Measurements from ENCODE around the gene KANK2. TPM values are rescaled to one million over a fixed set of nuclear protein-coding genes. Genes with fewer than 3 reads are reported as not detected.

KANK2 gene
- total RNA-seq: 296 TPM

DNA sequence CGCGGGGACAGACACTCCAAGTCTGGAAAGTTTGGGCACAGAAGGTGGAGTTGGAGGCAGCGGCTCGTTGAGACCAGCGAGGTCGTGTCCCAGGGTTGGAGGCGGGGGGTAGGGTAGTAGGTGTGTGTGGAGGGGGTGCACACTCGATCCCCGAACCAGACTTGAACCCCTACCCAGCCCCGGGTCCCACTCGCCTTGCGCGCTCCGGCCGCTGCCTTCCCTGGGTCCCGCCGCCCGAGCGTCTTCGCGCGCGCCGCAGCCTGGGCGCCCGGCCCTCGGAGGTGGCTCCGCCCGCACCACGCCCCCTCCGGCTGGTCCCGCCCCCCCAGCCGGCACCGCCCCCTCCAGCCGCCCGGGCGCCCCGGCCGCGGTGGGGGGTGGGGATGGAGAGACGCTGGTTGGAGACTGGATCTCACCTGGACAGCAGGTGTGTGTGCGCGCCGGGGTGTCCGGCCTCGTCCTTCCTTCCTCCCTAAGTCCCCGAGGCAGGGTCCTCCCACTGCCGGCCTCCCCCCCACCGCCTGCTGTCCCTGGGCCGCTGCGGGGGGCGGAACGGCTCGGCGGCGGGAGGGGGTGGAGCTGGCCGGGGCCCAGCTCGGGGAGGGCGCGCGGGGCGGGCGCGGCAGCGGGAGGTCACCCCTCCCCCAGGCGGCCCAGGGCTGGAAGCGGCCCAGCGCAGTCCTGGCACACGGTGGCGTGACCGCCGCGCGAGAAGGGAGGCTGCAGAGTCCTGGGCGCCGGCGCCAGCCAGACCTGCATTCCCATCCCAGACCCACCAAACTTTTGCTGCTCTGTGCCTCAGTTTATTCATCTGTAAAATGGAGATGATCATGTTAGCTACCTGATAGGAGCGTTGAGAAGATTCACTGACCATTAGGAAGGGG, at the start of gene KANK2:
Gene KANK2 (minus strand): TSS at position 255 of the 884 bp plus-strand sequence. CDS start 3,034 bp downstream, outside the sequence.
- intact Hi-C loops (cut with DNase I): no loop called here
- DNase-seq (ENCODE audit: low spot score) (peak; percentile 91), ATAC-seq (peak; percentile 79)

DNA sequence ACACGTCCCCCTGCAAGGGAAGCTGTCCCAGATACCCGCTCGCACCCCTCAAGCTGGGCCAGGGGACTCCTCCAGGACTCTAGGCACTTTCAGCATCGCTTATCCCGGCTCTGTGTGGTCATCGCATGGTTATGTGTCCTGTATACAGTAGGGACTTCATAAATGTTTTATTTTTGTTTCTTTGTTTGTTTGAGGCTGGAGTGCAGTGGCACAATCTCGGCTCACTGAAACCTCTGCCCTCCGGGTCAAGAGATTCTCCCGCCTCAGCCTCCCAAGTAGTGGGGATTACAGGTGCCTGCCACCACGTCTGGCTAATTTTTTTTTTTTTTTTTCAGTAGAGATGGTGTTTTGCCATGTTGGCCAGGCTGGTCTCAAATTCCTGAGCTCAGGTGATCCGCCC, 49.6 kb upstream of the KANK2 start:
- intact Hi-C loops (cut with DNase I): no loop called here
- DNase-seq (ENCODE audit: low spot score): no peak
- ATAC-seq: no peak

DNA sequence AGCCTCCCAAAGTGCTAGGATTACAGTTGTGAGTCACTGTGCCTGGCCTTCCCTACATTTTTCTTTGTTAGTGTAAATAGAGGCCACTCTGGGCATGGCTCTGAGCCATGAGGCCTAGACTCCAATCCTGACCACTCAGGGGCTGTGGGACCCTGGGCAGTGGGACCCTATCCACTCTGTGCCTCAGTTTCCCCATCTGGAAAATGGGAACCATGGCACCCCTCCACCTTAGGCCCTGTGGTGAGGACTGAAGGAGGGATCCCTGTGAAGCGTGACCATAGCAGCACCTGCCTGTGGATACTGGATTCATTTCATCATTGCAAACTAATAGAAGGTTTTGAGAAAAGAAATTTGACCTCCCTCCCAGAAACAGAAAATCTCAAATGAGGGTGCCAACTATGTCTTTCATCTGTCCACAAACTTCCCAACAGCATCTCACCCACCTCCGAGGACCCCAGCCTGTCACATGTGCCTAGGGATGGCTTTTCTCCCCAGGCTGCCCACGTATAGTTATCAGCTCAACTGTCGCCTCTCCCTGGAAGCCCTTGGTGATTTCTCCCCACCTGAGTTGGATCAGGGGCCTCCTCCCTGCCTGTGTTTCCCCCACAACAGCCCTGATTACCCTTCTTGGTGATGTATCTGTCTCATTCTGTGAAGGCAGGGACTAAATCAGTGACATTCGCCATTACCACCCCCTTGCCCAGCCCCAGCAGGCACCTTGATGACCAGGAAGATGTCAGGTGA, 47.7 kb upstream of the KANK2 start:
- intact Hi-C loops (cut with DNase I): no loop called here
- ATAC-seq (no peak), DNase-seq (ENCODE audit: low spot score) (no peak)

DNA sequence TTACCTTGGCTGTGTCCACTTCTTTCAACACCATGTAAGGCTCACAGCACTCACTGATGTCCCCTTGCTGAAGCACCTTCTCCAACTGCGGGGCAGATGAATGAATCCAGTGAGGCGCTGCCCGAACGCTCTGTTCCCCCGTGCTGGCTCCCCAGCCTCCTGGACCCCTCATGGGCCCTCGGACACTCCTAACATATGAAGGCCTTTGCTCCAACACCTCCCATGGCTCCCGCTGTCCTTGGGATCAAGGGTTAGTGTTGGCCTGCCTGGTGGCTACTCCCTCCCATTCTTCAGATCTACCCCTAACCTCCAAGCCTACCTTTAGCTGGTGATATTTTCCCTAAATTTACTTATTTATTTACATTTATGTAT, 46.4 kb upstream of the KANK2 start:
- DNase-seq (ENCODE audit: low spot score): no peak
- ATAC-seq: no peak
- intact Hi-C loops (cut with DNase I): no loop called here

GRCh38 chr19:11242864-11243797, 45.8 kb upstream of the KANK2 start:
- DNase-seq (ENCODE audit: low spot score) (peak; percentile 99), ATAC-seq (peak; percentile 96)
- intact Hi-C loops (cut with DNase I): no loop called here

DNA sequence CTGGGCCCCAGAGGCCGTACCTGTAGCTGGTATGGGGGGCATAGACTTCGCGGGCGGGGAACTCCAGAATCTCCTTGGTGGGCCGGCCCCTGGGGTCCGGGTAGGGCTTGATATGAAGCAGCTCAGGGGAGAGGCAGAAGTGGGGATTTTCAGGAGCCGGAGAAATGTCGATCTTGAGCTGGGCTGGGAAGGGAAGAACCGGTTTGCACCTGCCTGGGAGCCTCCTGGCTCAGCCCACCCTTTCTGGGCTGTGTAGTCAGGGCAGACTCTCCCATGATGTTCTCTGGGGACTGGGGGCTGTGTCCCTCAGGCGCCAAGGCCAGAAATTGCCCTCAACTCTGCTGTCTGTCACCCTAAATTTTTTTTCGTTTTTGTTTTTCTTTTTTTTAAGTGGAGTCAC, 44.7 kb upstream of the KANK2 start:
- ATAC-seq: no peak
- intact Hi-C loops (cut with DNase I): no loop called here
- no peak for DNase-seq (ENCODE audit: low spot score)

DNA sequence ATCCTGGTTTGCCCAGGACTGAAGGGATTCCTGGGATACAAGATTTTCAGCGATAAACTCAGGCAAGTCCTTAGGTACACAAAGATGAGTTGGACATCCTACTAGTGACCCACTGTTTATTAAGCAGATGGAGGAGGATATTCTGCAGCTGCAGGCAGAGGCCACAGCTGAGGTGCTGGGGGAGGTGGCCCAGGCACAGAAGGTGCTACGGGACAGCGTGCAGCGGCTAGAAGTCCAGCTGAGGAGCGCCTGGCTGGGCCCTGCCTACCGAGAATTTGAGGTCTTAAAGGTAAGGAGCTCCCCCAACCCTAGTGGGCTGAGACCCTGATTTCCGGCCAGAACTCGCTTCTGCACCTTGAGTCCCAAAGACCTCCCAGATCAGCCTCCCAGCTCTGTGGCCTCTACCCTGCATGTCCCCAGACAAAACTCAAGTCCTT, 42.7 kb upstream of the KANK2 start:
- no peak for DNase-seq (ENCODE audit: low spot score)
- intact Hi-C loops (cut with DNase I): no loop called here
- no peak for ATAC-seq

DNA sequence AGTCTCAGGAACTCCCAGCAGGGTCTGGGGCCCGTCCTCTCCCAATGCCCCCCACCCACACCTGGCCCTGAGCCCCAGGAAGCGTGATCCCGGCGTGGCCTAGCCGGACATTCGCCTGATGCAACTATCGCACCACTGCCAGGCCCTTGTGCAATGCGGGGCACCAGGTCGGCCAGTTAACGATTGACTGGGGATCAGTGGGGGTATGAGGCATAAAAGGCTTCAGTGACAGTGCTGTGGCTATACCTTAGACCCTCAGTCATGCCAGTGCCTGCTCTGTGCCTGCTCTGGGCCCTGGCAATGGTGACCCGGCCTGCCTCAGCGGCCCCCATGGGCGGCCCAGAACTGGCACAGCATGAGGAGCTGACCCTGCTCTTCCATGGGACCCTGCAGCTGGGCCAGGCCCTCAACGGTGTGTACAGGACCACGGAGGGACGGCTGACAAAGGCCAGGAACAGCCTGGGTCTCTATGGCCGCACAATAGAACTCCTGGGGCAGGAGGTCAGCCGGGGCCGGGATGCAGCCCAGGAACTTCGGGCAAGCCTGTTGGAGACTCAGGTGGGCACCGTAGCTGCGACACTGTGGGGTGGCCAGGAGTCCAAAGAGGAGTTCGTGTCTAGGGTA, 42.1 kb upstream of the KANK2 start, which contains the start of gene ANGPTL8:
Gene ANGPTL8 (plus strand): TSS at position 243 of the 624 bp plus-strand sequence. CDS start 19 bp downstream, at position 262.
- ATAC-seq (no peak), DNase-seq (ENCODE audit: low spot score) (no peak)
- intact Hi-C loops (cut with DNase I): no loop called here

- intact Hi-C loops (cut with DNase I): no loop called here
- DNase-seq (ENCODE audit: low spot score) (no peak), ATAC-seq (no peak)
Observed at GRCh38 chr19:11238781-11239376, 41.5 kb upstream of the KANK2 start.

DNA sequence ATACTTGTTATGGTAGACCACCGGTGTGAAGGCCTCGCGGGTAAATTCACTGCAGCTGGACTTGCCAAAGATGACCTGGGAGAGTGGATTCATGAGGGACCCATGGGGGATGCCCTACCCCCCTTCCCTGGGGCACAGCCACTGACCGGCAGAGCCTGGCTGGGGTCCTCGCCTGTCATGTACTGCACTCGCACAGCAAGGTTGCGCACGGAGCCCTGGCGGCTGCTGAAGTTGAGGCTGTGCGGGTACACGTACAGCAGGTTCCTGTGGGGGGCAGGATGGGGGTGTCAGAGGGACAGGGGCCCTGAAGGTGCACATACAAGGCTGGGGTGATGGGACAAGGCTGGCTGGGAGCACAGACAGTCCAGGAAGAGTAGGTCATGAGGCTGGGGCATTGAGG, 40.7 kb upstream of the KANK2 start:
- intact Hi-C loops (cut with DNase I): no loop called here
- DNase-seq (ENCODE audit: low spot score) (no peak), ATAC-seq (no peak)

DNA sequence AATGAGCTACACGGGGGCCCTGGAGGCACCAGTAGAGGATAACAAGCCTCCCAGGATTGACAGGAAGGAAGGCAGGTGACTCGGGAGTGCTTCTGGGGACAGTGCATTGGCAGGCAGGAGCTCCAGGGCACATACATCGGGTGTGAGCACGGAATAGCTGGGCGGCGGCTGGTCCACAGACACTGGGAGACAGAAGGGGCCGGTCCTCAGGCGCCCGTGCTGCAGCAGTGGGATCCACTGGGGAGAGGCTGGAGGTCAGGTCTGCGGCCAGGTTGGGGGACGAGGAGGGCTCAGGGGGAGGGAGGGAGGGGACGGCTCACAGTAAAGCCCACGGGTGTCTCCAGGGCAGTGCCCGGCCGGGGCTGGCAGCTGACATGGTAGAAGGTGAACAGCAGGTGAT, 40.0 kb upstream of the KANK2 start:
- intact Hi-C loops (cut with DNase I): no loop called here
- ATAC-seq: no peak
- no peak for DNase-seq (ENCODE audit: low spot score)

- intact Hi-C loops (cut with DNase I): no loop called here
- peak; percentile 14 for ATAC-seq
- no peak for DNase-seq (ENCODE audit: low spot score)
Observed at GRCh38 chr19:11236324-11237301, 39.3 kb upstream of the KANK2 start.

GRCh38 chr19:11234486-11235075, 37.2 kb upstream of the KANK2 start:
- intact Hi-C loops (cut with DNase I): no loop called here
- ATAC-seq: no peak
- no peak for DNase-seq (ENCODE audit: low spot score)

DNA sequence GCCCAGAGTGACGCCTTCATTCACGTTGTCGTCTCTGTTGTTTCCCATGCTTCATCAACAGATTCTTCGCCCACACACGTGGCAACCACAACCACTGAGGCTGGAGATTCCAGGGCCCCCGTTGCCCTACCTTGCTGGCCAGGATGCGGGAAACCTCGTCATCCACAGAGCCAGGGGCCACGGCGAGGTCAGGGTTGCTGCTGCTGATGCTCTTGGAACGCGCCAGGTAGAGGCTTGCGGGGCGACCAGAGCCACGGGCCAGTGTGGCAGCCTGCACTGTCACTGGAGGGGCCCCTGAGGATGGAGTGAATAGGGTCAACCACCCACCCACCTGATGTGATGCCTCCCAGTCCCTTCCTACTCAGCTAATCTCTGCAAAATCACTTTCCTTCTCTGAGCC, 35.7 kb upstream of the KANK2 start:
- intact Hi-C loops (cut with DNase I): no loop called here
- ATAC-seq (no peak), DNase-seq (ENCODE audit: low spot score) (no peak)

GRCh38 chr19:11232555-11232954, 35.2 kb upstream of the KANK2 start:
- intact Hi-C loops (cut with DNase I): no loop called here

GRCh38 chr19:11230621-11231386, 33.5 kb upstream of the KANK2 start:
- DNase-seq (ENCODE audit: low spot score) (no peak), ATAC-seq (peak; percentile 41)
- intact Hi-C loops (cut with DNase I): no loop called here

More at GRCh38 chr19:11232555-11232954, 35.2 kb upstream of the KANK2 start:
- ATAC-seq: no peak
- DNase-seq (ENCODE audit: low spot score): no peak
